AG04450 (cell line): Measurements from ENCODE around the gene MYLK. TPM values are rescaled to one million over a fixed set of nuclear protein-coding genes. Genes with fewer than 3 reads are reported as not detected.
A peak's percentile ranks its signal among the peaks of the same experiment; 100 is the strongest.

Experiments
- CTCF ChIA-PET: fragments of 300-600, 350-600 bp; formaldehyde crosslinking; extraction: SDS; loops from one replicate; lab custom pipeline; 2022; ENCODE audit warnings: antibody characterized with exemption, inconsistent platforms; lab: Charles Lee
- POLR2A ChIA-PET: fragments of 350-600 bp; formaldehyde crosslinking; extraction: SDS; loops from one replicate; lab custom pipeline; 2021; ENCODE audit warnings: antibody characterized with exemption, inconsistent platforms; lab: Yijun Ruan, JAX
- DNase-seq: peaks from one replicate; pipeline ENCODE4 v3.0.0-alpha.2; 2011; ENCODE audit warnings: low read depth, low spot score
- H3K27ac ChIP-seq: one replicate; pipeline ENCODE4 v1.5.1; 2012; ENCODE audit warnings: low read depth, low read length, control low read depth
- H3K27me3 ChIP-seq: one replicate; pipeline ENCODE4 v1.6.0; 2012; ENCODE audit warnings: low read length; ENCODE audit not compliant: control insufficient read depth, insufficient read depth
- H3K4me3 ChIP-seq: 2 replicates; pipeline ENCODE4 v1.5.1; 2011; ENCODE audit warnings: mild to moderate bottlenecking, low read depth, low read length, control low read depth
- H3K9me3 ChIP-seq: 2 replicates; pipeline ENCODE4 v1.5.1; 2012; ENCODE audit warnings: low read length; ENCODE audit not compliant: control insufficient read depth, insufficient read depth
- CTCF ChIP-seq: IDR thresholded peaks from 2 replicates; pipeline ENCODE4 v1.5.1; 2011; ENCODE audit warnings: low read depth, low read length, control low read depth, inconsistent platforms
- polyA plus RNA-seq: library from polyadenylated mRNA; depleted of rRNA; stranded (reverse); fragments of >200 nt; gene quantifications from 2 replicates; pipeline ENCODE4 v1.2.3, GENCODE V29; 2011

MYLK gene
- polyA plus RNA-seq, 1 experiment, result 1,320 TPM

GRCh38 chr3:123732447-123732846 is 151.7 kb downstream of the MYLK start:
- POLR2A ChIA-PET, result interaction anchor here (0.7 to 4.0 kb wide), 10 partner anchors 8 to 86 kb away, joined by 3 to 35 read pairs (median 6); no protein-coding TSS in a partner anchor
- DNase-seq, result peak; percentile 88
- CTCF ChIA-PET, result interaction anchor here (1.4 to 2.5 kb wide), 2 partner anchors 9 to 79 kb away, joined by 3 to 16 read pairs; no protein-coding TSS in a partner anchor
- Histone ChIP-seq H3K4me3 (no peak overlapping the region), H3K27ac (peak overlapping the region; percentile 91), H3K27me3 (no peaks in the 10 kb centered on the region), H3K9me3 (no peaks in the 10 kb centered on the region)
- TF ChIP-seq CTCF, result no peak

- Histone ChIP-seq H3K4me3 (no peak overlapping the region), H3K9me3 (no peaks in the 10 kb centered on the region), H3K27ac (no peak overlapping the region), H3K27me3 (no peaks in the 10 kb centered on the region)
- CTCF ChIA-PET, result no interaction called here
- DNase-seq, result no peak
- POLR2A ChIA-PET, result no interaction called here
- TF ChIP-seq CTCF, result no peak
Measured at GRCh38 chr3:123730829-123731228, 153.3 kb downstream of the MYLK start.

- ChIA-PET CTCF (interaction anchor here (2.1 to 3.1 kb wide), 3 partner anchors 10 to 87 kb away, joined by 9 to 10 read pairs (median 10); no protein-coding TSS in a partner anchor), POLR2A (no interaction called here)
- Histone ChIP-seq H3K27me3 (no peaks in the 10 kb centered on the region), H3K9me3 (no peaks in the 10 kb centered on the region), H3K4me3 (no peak overlapping the region), H3K27ac (no peak overlapping the region)
- no peak for TF ChIP-seq CTCF
- no peak for DNase-seq
Measured at GRCh38 chr3:123728991-123729390, 155.1 kb downstream of the MYLK start.

GRCh38 chr3:123728014-123728413 is 156.1 kb downstream of the MYLK start:
- POLR2A ChIA-PET, result interaction anchor here (0.6 to 1.0 kb wide), 2 partner anchors 22 to 43 kb away, joined by 3 to 5 read pairs; no protein-coding TSS in a partner anchor
- H3K9me3 ChIP-seq, result no peaks in the 10 kb centered on the region
- DNase-seq, result no peak
- CTCF ChIA-PET, result interaction anchor here (0.7 to 3.1 kb wide), 5 partner anchors 9 to 351 kb away, joined by 3 to 10 read pairs (median 9); no protein-coding TSS in a partner anchor
- H3K4me3 ChIP-seq, result no peak overlapping the region
- peak overlapping the region; percentile 33 for H3K27ac ChIP-seq
- H3K27me3 ChIP-seq, result no peaks in the 10 kb centered on the region
- TF ChIP-seq CTCF, result no peak

GRCh38 chr3:123725652-123726400 is 158.3 kb downstream of the MYLK start:
- TF ChIP-seq CTCF, result peak; percentile 30; the same call in 1 of the 2 replicates
- ChIA-PET POLR2A (no interaction called here), CTCF (interaction anchor here (1.0 to 2.9 kb wide), 3 partner anchors 49 to 84 kb away, joined by 5 to 7 read pairs (median 5); no protein-coding TSS in a partner anchor)
- no peak overlapping the region for H3K4me3 ChIP-seq
- no peak overlapping the region for H3K27ac ChIP-seq
- no peaks in the 10 kb centered on the region for H3K9me3 ChIP-seq
- no peaks in the 10 kb centered on the region for H3K27me3 ChIP-seq
- DNase-seq, result no peak
